ENCODE results near the gene MYO7B. TPM values are rescaled to one million over a fixed set of nuclear protein-coding genes. Genes with fewer than 3 reads are reported as not detected.

The MYO7B gene
- total RNA-seq, 4 donors from 2014 or later = 0.07 to 0.83 (median 0.51) TPM; not detected in 1

- H3K4me1 ChIP-seq = no peaks in the 10 kb centered on the region
- no peak for TF ChIP-seq POLR2A (IDR thresholded peaks at IDR 0.05)
- TF ChIP-seq, protein P1, sequence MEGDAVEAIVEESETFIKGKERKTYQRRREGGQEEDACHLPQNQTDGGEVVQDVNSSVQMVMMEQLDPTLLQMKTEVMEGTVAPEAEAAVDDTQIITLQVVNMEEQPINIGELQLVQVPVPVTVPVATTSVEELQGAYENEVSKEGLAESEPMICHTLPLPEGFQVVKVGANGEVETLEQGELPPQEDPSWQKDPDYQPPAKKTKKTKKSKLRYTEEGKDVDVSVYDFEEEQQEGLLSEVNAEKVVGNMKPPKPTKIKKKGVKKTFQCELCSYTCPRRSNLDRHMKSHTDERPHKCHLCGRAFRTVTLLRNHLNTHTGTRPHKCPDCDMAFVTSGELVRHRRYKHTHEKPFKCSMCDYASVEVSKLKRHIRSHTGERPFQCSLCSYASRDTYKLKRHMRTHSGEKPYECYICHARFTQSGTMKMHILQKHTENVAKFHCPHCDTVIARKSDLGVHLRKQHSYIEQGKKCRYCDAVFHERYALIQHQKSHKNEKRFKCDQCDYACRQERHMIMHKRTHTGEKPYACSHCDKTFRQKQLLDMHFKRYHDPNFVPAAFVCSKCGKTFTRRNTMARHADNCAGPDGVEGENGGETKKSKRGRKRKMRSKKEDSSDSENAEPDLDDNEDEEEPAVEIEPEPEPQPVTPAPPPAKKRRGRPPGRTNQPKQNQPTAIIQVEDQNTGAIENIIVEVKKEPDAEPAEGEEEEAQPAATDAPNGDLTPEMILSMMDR (IDR thresholded peaks at IDR 0.05 in 4 of 5, conservative IDR thresholded peaks at IDR 0.05 in 1 of 5) = no peak
- no peaks in the 10 kb centered on the region for H3K9me3 ChIP-seq
- no peak for ATAC-seq
- in situ Hi-C loops (cut with MboI; ENCODE audit: low sequenced_read_pairs in 4 of 4) = no loop called here
- no peak overlapping the region for H3K27ac ChIP-seq
- no peak for DNase-seq
- intact Hi-C loops (cut with DNase I; ENCODE audit: low total_unique reads) = no loop called here
- H3K4me3 ChIP-seq = no peak overlapping the region
- H3K36me3 ChIP-seq = no peaks in the 10 kb centered on the region
- no peaks in the 10 kb centered on the region for H3K27me3 ChIP-seq
Measured at GRCh38 chr2:127614246-127614645, 78.8 kb downstream of the MYO7B start.

DNA sequence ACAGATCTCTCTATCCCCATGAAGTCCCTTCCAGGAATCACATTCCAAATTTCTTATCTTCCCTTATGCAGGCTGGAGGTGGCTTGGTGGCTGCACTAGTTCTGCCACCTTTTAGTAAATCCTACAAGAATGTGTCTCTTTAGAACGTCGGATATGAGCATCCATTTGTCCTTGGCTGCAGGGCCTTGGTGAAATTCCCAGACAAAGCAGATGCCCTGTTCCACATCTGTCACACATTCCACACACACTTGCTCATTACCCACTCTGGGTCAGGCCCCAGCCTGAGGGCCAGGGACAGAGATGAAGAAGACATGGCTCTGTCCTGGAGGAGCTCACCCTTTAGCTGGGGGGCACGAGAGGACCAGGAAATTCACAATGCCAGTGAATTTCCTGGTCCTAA is 79.2 kb downstream of the MYO7B start:
- no peaks in the 10 kb centered on the region for H3K27me3 ChIP-seq
- no peaks in the 10 kb centered on the region for H3K36me3 ChIP-seq
- no peak for DNase-seq
- TF ChIP-seq, protein P1 (IDR thresholded peaks at IDR 0.05 in 4 of 5, conservative IDR thresholded peaks at IDR 0.05 in 1 of 5) = no peak
- no peak for TF ChIP-seq POLR2A (IDR thresholded peaks at IDR 0.05)
- H3K4me3 ChIP-seq = no peak overlapping the region
- H3K4me1 ChIP-seq = no peaks in the 10 kb centered on the region
- intact Hi-C loops (cut with DNase I; ENCODE audit: low total_unique reads) = no loop called here
- ATAC-seq = no peak
- no peaks in the 10 kb centered on the region for H3K9me3 ChIP-seq
- no peak overlapping the region for H3K27ac ChIP-seq
- in situ Hi-C loops (cut with MboI; ENCODE audit: low sequenced_read_pairs in 4 of 4) = no loop called here

- H3K4me1 ChIP-seq = no peaks in the 10 kb centered on the region
- H3K27ac ChIP-seq = no peak overlapping the region
- no peak overlapping the region for H3K4me3 ChIP-seq
- ATAC-seq = no peak
- TF ChIP-seq, protein P1 (IDR thresholded peaks at IDR 0.05 in 4 of 5, conservative IDR thresholded peaks at IDR 0.05 in 1 of 5) = no peak
- TF ChIP-seq POLR2A (IDR thresholded peaks at IDR 0.05) = no peak
- no peaks in the 10 kb centered on the region for H3K9me3 ChIP-seq
- no peak for DNase-seq
- no peaks in the 10 kb centered on the region for H3K36me3 ChIP-seq
- intact Hi-C loops (cut with DNase I; ENCODE audit: low total_unique reads) (no loop called here), in situ Hi-C loops (cut with MboI; ENCODE audit: low sequenced_read_pairs in 4 of 4) (no loop called here)
- no peaks in the 10 kb centered on the region for H3K27me3 ChIP-seq
Measured at GRCh38 chr2:127615511-127616166, 80.2 kb downstream of the MYO7B start.

DNA sequence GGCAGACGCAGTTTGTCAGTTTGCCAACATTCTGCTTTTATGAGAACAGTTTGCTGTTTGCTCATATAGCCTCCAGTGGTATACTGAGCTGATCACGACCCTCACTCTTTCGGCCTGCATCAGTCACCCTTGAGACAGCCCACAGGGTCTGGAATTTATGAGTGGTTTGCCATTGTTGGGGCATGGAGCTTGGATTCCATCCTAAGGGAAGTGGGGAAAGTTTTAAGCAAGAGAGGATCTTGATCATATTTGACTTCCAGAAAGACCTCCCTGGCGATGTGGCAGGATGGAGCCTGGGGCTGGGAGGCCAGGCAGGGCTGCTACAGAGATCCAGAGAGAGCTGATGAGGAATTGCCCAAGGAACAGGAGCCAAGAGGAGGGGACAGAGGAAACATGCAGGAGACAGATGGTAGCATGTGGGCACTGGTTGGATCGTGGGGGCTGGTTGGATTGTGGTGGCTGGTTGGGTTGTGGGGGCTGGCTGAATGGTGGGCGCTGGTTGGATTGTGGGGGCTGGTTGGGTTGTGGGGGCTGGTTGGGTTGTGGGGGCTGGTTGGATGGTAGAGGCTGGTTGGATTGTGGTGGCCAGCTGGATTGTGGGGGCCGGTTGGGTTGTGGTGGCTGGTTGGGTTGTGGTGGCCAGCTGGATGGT is 83.2 kb downstream of the MYO7B start:
- no peak overlapping the region for H3K27ac ChIP-seq
- H3K4me1 ChIP-seq = no peaks in the 10 kb centered on the region
- H3K36me3 ChIP-seq = no peaks in the 10 kb centered on the region
- DNase-seq = no peak
- H3K27me3 ChIP-seq = no peaks in the 10 kb centered on the region
- no peak overlapping the region for H3K4me3 ChIP-seq
- no peaks in the 10 kb centered on the region for H3K9me3 ChIP-seq
- in situ Hi-C loops (cut with MboI; ENCODE audit: low sequenced_read_pairs in 4 of 4) (no loop called here), intact Hi-C loops (cut with DNase I; ENCODE audit: low total_unique reads) (no loop called here)
- ATAC-seq = no peak
- TF ChIP-seq POLR2A (IDR thresholded peaks at IDR 0.05) = no peak
- TF ChIP-seq, protein P1 (IDR thresholded peaks at IDR 0.05 in 4 of 5, conservative IDR thresholded peaks at IDR 0.05 in 1 of 5) = no peak
